NCI-H1417 (cell line): ENCODE data around the gene NKD1.

Experiments used
- DNase-seq, 3 experiments: peaks; one replicate each; lab custom pipeline; 2025; lab: John Stamatoyannopoulos, UW

The NKD1 gene

DNA sequence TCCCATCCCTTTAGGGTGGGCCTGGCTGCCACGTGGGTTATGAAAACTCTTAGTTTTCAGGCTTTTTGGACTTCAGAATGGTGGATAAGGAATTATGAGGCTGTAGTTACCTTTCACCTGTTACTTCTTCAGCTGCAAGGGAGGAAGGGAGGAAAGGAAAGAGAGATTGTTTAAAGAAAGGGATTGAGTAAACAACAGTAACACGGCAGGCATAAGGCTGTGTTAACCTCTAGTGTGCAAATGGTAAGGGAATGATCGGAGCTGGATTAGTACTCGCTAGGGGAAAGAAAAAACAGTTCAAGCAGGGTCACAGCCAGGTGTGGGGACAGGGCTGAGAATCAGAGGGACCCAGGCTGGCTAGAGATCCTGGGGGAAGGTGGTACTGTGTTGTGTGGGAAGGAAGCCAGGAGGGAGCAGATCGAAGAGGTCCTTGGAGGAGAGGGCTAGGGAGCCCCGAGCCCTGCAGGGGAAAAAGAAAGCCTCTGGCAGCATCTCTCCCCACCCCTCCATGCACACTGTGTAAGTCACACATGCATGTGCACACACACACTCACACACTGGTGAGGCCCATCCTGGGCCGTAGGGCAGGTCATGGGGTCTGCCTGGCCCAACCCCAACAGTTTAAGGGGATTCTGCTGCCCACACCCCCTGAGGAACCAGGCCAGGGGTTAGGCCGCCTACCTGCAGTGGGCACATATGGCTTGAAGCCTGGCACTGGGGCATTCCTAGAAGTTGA, 83.2 kb downstream of the NKD1 start:
- DNase-seq = no peak

DNA sequence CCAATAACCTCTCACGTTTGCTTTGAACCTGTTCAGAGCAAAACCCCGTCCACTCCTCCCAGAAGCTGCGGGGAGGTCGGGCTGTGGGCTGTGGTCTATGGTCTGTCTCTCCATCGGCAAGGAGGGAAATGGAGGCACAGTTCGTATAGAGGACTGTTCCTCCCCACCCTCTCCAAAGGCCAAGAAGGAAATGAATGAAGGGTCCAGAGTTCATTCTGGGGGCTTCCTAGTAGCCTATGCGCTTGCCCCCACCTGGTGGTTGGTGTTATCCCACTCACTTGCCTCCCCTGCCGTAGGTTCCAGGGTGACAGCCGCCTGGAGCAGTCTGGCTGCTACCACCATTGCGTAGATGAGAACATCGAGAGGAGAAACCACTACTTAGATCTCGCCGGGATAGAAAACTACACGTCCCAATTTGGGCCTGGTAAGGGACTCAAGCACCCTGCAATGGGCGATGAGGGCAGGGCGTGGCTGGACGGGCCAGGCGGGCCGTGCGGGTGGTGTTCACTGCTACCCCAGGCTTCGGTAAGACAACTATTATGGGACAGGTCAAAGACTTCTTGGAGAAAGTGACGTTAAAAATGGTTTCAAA, 83.9 kb downstream of the NKD1 start:
- DNase-seq = no peak

DNA sequence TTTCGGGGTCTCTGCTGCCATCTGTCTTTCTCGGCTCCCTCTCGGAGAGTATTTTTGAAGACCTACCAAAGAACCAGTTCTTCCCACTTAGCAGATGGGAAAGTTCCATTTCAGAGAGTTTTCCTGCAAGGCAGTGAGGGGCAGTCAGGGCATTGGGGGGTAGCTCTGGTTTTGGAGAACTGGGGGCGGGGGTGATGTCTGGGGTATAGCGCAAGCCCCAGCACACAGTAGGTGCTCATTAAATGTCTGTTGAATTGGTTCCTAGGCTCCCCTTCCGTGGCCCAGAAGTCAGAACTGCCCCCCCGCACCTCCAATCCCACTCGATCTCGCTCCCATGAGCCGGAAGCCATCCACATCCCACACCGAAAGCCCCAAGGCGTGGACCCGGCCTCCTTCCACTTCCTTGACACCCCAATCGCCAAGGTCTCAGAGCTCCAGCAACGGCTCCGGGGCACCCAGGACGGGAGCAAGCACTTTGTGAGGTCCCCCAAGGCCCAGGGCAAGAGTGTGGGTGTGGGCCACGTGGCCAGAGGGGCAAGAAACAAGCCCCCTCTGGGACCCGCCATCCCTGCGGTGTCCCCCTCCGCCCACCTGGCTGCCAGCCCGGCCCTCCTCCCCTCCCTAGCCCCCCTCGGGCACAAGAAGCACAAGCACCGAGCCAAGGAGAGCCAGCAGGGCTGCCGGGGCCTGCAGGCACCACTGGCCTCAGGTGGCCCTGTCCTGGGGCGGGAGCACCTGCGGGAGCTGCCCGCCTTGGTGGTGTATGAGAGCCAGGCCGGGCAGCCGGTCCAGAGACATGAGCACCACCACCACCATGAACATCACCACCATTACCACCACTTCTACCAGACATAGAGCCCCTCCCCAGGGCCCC, 85.0 kb downstream of the NKD1 start:
- no peak for DNase-seq

DNA sequence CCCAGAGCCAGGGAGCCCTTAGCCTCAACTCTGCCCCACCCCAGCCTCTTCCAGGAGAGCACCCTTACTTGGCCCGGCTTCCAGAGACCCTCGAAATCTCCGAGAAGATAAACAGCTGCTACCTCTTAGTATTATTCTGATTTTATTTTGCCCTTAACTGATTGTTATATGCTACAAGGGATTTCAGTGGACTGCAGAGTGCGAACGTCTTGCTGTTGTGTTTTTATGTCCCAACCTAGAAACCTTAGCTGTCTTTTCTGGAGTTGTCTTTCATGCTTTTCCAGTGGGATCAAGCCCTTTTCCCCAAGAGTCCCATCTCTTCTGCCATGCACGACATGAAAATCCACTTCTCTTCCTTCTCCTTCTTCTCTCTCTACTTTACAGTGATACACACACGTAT, 85.9 kb downstream of the NKD1 start:
- no peak for DNase-seq

DNA sequence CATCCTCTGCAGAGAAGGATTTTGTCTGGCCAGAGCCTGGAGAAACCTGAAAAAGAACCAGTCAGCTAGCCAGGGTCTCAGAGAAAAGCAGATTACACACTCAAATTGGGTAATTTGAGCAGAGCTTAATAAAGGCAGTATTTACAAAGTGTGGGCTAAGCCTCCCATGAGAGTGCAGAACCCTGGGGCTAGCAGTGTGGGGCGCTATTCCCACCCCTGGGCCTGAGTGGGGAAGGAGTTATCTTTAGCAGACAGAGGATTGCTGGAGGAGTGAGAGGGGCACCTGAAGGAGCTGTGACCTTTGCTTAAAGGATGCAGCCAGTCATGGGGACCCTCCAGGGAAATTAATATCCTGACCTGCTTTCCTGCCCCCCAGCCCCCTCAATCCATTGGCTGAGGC, 86.8 kb downstream of the NKD1 start:
- DNase-seq = no peak

- no peak for DNase-seq
These were observed 87.6 kb downstream of the NKD1 start for GRCh38 chr16:50635505-50636392.

DNA sequence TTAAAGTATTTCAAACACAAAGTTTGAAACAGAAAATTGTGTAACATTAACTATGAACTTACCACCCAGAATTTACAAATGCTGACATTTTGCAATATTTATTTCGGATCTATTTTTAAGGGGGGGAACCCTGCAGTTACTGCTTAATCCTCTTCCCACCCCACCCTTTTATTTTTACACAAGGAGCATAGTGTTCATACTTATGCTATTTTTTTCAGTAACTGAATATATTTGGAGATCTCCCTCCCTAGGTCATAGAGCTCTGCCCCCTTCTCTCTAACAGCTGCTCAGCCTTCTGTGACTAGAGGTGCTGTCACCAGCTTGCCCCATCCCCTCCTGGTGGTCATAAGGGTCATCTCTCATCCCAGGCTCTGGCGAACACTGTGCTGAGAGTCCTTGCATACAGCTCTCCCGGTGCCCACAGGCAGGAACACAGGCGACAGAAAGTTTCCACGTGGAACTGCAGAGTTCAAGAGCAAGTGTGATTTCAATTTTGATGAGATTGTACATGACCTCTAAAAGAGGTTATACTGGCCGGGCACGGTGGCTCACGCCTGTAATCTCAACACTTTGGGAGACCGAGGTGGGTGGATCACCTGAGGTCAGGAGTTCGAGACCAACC, 88.7 kb downstream of the NKD1 start:
- DNase-seq = no peak

GRCh38 chr16:50637716-50638602, 89.8 kb downstream of the NKD1 start:
- DNase-seq = no peak

DNA sequence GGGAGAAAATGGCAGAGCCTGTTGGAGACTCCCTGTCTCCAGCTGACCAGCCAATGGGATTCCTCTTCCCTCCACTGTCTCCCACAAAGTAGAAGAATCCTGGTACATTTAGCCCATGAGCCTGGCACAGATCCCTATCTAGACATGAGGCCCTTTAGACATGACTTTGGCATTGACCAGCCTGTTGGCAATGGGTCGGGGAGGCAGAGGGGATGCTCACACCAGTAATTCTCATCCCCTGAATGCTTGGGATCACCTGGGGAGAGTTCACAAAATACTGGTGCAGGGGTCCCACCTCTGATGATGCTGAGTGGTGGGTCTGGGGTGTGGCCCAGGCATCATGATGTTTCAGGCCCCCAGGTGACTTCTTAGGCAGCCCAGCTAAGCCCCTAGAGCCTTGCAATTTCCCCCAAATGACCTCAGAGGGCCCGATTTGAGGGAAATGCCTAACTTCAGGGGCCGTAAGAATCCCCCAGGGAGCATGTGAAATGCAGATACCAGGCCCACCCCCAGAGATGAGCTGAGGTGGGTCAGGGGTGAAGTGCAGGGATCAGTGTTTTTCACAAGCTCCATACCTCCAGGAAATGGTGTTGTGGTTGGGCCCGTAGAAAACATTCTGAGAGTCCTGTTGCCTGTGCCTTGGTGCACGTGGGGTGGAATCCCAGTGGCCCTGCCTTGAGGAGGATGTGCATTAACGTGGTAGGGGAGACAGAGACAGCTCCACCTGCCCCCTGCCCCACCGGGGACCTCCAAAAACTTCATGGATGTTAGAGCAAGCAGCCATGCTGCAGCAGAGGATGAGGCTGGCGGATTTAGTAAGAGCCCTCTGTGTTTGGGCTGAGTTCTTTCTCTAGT, 90.8 kb downstream of the NKD1 start:
- DNase-seq = no peak

GRCh38 chr16:50640391-50640790, 92.2 kb downstream of the NKD1 start:
- no peak for DNase-seq

GRCh38 chr16:50640919-50641817, 93.0 kb downstream of the NKD1 start:
- DNase-seq = no peak

DNA sequence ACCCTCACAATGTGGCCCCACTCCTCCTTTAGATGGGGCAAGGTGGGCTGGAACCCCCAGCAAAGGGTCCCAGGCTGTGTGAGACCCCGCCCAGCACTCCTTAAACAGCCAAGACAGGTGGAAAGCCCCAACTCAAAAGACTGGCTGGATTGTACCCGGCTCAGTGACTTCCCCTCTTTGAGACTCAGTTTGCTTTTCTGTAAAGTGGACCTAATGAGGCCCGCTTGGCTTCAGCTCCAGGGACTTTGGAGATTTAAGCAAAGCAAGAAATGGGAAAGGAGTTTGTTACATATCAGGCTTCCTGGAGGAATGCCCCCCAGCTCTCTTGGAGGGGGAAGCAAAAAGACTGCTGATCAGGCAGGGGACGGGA, 93.6 kb downstream of the NKD1 start:
- no peak for DNase-seq

GRCh38 chr16:50642349-50642748, 94.2 kb downstream of the NKD1 start:
- DNase-seq = no peak

GRCh38 chr16:50643192-50643591, 95.0 kb downstream of the NKD1 start:
- no peak for DNase-seq

- DNase-seq = no peak
These were observed 96.0 kb downstream of the NKD1 start for GRCh38 chr16:50644245-50644644.

GRCh38 chr16:50644729-50645128, 96.5 kb downstream of the NKD1 start:
- no peak for DNase-seq

DNA sequence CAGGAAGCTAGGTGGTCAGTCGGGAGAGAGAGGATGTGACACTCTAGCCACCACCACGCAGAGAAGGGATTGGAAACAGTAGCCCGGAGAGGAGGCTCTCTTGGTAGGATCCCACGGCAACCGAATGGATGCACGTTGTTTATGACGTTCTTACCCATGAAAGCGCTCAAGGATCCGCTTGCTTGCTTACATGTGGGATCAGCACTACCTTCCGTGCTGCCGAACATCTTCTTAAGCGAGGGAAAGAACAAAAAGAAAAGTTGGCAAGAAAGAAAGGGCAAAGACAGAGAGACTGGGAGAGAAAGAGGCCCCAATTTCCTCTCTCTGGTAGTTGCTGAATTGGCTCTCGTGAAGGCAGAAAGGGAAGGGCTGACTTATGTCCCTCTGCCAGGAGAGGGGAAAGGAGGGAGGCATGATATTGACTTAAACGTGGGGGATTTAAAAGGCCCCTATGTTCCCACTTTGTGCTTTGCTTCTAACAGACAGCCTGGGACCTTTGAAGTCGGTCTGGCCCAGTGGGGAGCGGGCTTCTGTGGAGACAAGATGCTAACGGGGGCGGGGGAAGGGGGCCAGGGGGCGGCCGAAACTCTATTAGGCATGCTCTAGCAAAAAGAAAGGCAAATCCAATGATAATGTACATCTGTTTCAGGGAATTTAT, 97.5 kb downstream of the NKD1 start:
- no peak for DNase-seq

GRCh38 chr16:50646345-50646744, 98.1 kb downstream of the NKD1 start:
- no peak for DNase-seq
